Measurements from ENCODE around the gene ZC3H12A.

GRCh38 chr1:37480125-37480466 is 5.7 kb downstream of the ZC3H12A start:
- TF ChIP-seq MYC (IDR thresholded peaks at IDR 0.05; ENCODE audit: borderline replicate concordance, low read length) = no peak
- no peak for TF ChIP-seq ESRRA (IDR thresholded peaks at IDR 0.05; ENCODE audit: borderline replicate concordance, low read length)
- no peak for TF ChIP-seq CBX2 (IDR thresholded peaks at IDR 0.05; ENCODE audit: borderline replicate concordance, low read depth)
- no peak for TF ChIP-seq POLR2A (IDR thresholded peaks at IDR 0.05; ENCODE audit: low read length)
- TF ChIP-seq, protein P1, sequence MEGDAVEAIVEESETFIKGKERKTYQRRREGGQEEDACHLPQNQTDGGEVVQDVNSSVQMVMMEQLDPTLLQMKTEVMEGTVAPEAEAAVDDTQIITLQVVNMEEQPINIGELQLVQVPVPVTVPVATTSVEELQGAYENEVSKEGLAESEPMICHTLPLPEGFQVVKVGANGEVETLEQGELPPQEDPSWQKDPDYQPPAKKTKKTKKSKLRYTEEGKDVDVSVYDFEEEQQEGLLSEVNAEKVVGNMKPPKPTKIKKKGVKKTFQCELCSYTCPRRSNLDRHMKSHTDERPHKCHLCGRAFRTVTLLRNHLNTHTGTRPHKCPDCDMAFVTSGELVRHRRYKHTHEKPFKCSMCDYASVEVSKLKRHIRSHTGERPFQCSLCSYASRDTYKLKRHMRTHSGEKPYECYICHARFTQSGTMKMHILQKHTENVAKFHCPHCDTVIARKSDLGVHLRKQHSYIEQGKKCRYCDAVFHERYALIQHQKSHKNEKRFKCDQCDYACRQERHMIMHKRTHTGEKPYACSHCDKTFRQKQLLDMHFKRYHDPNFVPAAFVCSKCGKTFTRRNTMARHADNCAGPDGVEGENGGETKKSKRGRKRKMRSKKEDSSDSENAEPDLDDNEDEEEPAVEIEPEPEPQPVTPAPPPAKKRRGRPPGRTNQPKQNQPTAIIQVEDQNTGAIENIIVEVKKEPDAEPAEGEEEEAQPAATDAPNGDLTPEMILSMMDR (IDR thresholded peaks at IDR 0.05) = no peak
- no peak for TF ChIP-seq ZNF302 (CRISPR knock-in tag; IDR thresholded peaks at IDR 0.05)
- TF ChIP-seq JUNB (IDR thresholded peaks at IDR 0.05) = no peak
- no peak for TF ChIP-seq BHLHE40 (IDR thresholded peaks at IDR 0.05; ENCODE audit: low read depth, low read length)
- no peak for TF ChIP-seq ATOH8 (CRISPR knock-in tag; IDR thresholded peaks at IDR 0.05; ENCODE audit: low read depth)
- TF ChIP-seq JUN (IDR thresholded peaks at IDR 0.05) = 0 out of 5 replicates have a peak, but pooled peaks of 1 of the 2 experiments have one; percentile 20
